GM12878 (cell line): ENCODE results near the gene TTC9C. TPM values are rescaled to one million over a fixed set of nuclear protein-coding genes. Genes with fewer than 3 reads are reported as not detected.

ENCODE experiments used
- BACH1 ChIP-seq: fragments of 450-650 bp; IDR thresholded peaks from 2 replicates; pipeline ENCODE4 v1.6.1; 2017; ENCODE audit warnings: mild to moderate bottlenecking, borderline replicate concordance
- BCL3 ChIP-seq: IDR thresholded peaks from 2 replicates; pipeline ENCODE4 v1.6.1; 2011; ENCODE audit warnings: borderline replicate concordance, low read depth, mild to moderate bottlenecking, moderate library complexity, low read length; ENCODE audit not compliant: insufficient read depth, poor library complexity, severe bottlenecking
- CHD2 ChIP-seq: IDR thresholded peaks from 2 replicates; pipeline ENCODE4 v1.6.1; 2011; ENCODE audit warnings: low read depth, low read length, improper control_type of control experiment, borderline replicate concordance
- E2F8 ChIP-seq: fragments of 450-650 bp; IDR thresholded peaks from 2 replicates; pipeline ENCODE4 v1.6.1; 2018; ENCODE audit warnings: mild to moderate bottlenecking, low read depth, moderate library complexity; ENCODE audit not compliant: partially characterized antibody
- ELK1 ChIP-seq: IDR thresholded peaks from 2 replicates; pipeline ENCODE4 v1.6.1; 2012; ENCODE audit warnings: low read depth, low read length, improper control_type of control experiment
- EZH2 ChIP-seq: IDR thresholded peaks from 2 replicates; pipeline ENCODE4 v1.6.1; 2012; ENCODE audit warnings: low read depth, mild to moderate bottlenecking, control low read depth, inconsistent platforms, low read length, borderline replicate concordance; ENCODE audit not compliant: control insufficient read depth
- KDM1A ChIP-seq: fragments of 200-600 bp; sonication (generic); IDR thresholded peaks from 2 replicates; pipeline ENCODE4 v1.6.1; 2016; ENCODE audit warnings: borderline replicate concordance
- MTA3 ChIP-seq: IDR thresholded peaks from 2 replicates; pipeline ENCODE4 v1.6.1; 2012; ENCODE audit warnings: low read length, inconsistent platforms, borderline replicate concordance
- NKRF ChIP-seq: fragments of 450-650 bp; conservative IDR thresholded peaks from 2 replicates; pipeline ENCODE4 v1.6.1; 2017; ENCODE audit warnings: mild to moderate bottlenecking, moderate library complexity
- PBX3 ChIP-seq: IDR thresholded peaks from 2 replicates; pipeline ENCODE4 v1.6.1; 2011; ENCODE audit warnings: mild to moderate bottlenecking, low read depth, low read length, moderate library complexity; ENCODE audit not compliant: insufficient replicate concordance
- POU2F2 ChIP-seq: IDR thresholded peaks from 3 replicates; pipeline ENCODE4 v1.6.1; 2011; ENCODE audit warnings: low read depth, mild to moderate bottlenecking, low read length, borderline replicate concordance
- RBBP5 ChIP-seq: fragments of 200-600 bp; sonication (generic); conservative IDR thresholded peaks from 2 replicates; pipeline ENCODE4 v1.6.1; 2016
- TARDBP ChIP-seq: IDR thresholded peaks from 2 replicates; pipeline ENCODE4 v1.6.1; 2016; ENCODE audit warnings: borderline replicate concordance
- TCF7 ChIP-seq: IDR thresholded peaks from 2 replicates; pipeline ENCODE4 v1.6.1; 2014; ENCODE audit warnings: antibody characterized with exemption, borderline replicate concordance
- USF1 ChIP-seq: IDR thresholded peaks from 2 replicates; pipeline ENCODE4 v1.6.1; 2011; ENCODE audit warnings: borderline replicate concordance, low read depth, mild to moderate bottlenecking, moderate library complexity, mixed read lengths, low read length; ENCODE audit not compliant: insufficient read depth; ENCODE audit errors: extremely low read length
- YY1 ChIP-seq: IDR thresholded peaks from 2 replicates; pipeline ENCODE4 v1.6.1; 2011; ENCODE audit warnings: low read depth, mild to moderate bottlenecking, low read length
- polyA plus RNA-seq, 11 experiments: library from polyadenylated mRNA; depleted of rRNA in 4 of 11; unstranded in 6 of 11; stranded (reverse) in 5 of 11; fragments of >200 nt; fragmentation: Nextera tagmentation in 4 of 11; fragmentation: Illumina TruSeq in 1 of 11; extraction: Ambion mirVana in 4 of 11; extraction: Trizol in 1 of 11; gene quantifications; 1 replicate in 1 of 11; 2 replicates in 10 of 11; pipeline versions ENCODE4 v1.2.1 to v1.2.3, GENCODE V29; 2011 to 2016; ENCODE audit warnings: inconsistent platforms in 2 of 11, missing spikeins in 2 of 11, low read depth in 1 of 11
- total RNA-seq, 4 experiments: library from RNA; depleted of rRNA in 3 of 4; stranded (reverse); fragments of >200 nt in 3 of 4; fragmentation: Illumina TruSeq in 1 of 4; extraction: Trizol in 1 of 4; gene quantifications; 2 replicates each; pipeline versions ENCODE4 v1.2.1 to v1.2.3, GENCODE V29; 2013 to 2021

TTC9C gene
- total and polyA plus RNA-seq, 10 of the 15 experiments (the other 5 are each of a cell fraction or from before 2014, with no cell fraction given), result 42.0 to 72.3 (median 50.4) TPM

GRCh38 chr11:62771144-62772021 is 43.1 kb downstream of the TTC9C start, which contains the start of gene TAF6L (continued):
- TF ChIP-seq KDM1A (no peak), USF1 (peak; percentile 91), MTA3 (no peak), BCL3 (no peak), TARDBP (no peak; the same call in 1 of the 2 replicates), ELK1 (no peak), EZH2 (no peak), YY1 (peak; percentile 29; the same call in 1 of the 2 replicates), PBX3 (no peak), TCF7 (no peak), BACH1 (peak; percentile 79), RBBP5 (0 out of 2 replicates have a peak, but pooled peaks have one; percentile 23), E2F8 (no peak), POU2F2 (0 out of 3 replicates have a peak, but pooled peaks have one; percentile 11), CHD2 (no peak), NKRF (peak; percentile 53; the same call in 1 of the 2 replicates)
